Transverse colon (tissue), 3 donors: ENCODE results near the gene TNRC6A.

Experiments
- CTCF ChIP-seq, 5 experiments: fragments of 200-600 bp in 3 of 5; fragments of 450-650 bp in 2 of 5; sonication (generic) in 3 of 5; IDR thresholded peaks; 1 replicate in 2 of 5; 2 replicates in 3 of 5; pipeline ENCODE4 v1.5.1; 2016 to 2017; ENCODE audit warnings: antibody characterized with exemption in 5 of 5, inconsistent platforms in 3 of 5, mild to moderate bottlenecking in 2 of 5, moderate library complexity in 1 of 5
- EP300 ChIP-seq: sonication (generic); formaldehyde crosslinking; IDR thresholded peaks from one replicate; pipeline ENCODE4 v1.6.1; 2017; ENCODE audit warnings: antibody characterized with exemption, low read depth
- POLR2A ChIP-seq: fragments of 450-650 bp; IDR thresholded peaks from one replicate; pipeline ENCODE4 v1.6.1; 2016; ENCODE audit warnings: antibody characterized with exemption, mild to moderate bottlenecking, moderate library complexity

GRCh38 chr16:24875466-24875865, 146.0 kb downstream of the TNRC6A start:
- TF ChIP-seq CTCF (IDR thresholded peaks at IDR 0.05) (no peak), POLR2A (no peak), EP300 (no peak)
